ENCODE results near the gene CDK4.
A peak's percentile ranks its signal among the peaks of the same experiment; 100 is the strongest.

Gene CDK4

GRCh38 chr12:57743769-57744168 lies 8.3 kb downstream of the CDK4 start:
- H3K27ac ChIP-seq = peak overlapping the region; percentile 87

GRCh38 chr12:57741844-57742738 lies 10.0 kb downstream of the CDK4 start:
- TF ChIP-seq, protein P1, sequence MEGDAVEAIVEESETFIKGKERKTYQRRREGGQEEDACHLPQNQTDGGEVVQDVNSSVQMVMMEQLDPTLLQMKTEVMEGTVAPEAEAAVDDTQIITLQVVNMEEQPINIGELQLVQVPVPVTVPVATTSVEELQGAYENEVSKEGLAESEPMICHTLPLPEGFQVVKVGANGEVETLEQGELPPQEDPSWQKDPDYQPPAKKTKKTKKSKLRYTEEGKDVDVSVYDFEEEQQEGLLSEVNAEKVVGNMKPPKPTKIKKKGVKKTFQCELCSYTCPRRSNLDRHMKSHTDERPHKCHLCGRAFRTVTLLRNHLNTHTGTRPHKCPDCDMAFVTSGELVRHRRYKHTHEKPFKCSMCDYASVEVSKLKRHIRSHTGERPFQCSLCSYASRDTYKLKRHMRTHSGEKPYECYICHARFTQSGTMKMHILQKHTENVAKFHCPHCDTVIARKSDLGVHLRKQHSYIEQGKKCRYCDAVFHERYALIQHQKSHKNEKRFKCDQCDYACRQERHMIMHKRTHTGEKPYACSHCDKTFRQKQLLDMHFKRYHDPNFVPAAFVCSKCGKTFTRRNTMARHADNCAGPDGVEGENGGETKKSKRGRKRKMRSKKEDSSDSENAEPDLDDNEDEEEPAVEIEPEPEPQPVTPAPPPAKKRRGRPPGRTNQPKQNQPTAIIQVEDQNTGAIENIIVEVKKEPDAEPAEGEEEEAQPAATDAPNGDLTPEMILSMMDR (IDR thresholded peaks at IDR 0.05) = peak; percentile 38
- no peak for TF ChIP-seq ZFX (IDR thresholded peaks at IDR 0.05; ENCODE audit: borderline replicate concordance)
- H3K27ac ChIP-seq = no peak overlapping the region

More at GRCh38 chr12:57743769-57744168, 8.3 kb downstream of the CDK4 start:
- TF ChIP-seq, protein P1 (IDR thresholded peaks at IDR 0.05) = no peak
- no peak for TF ChIP-seq ZFX (IDR thresholded peaks at IDR 0.05; ENCODE audit: borderline replicate concordance)

DNA sequence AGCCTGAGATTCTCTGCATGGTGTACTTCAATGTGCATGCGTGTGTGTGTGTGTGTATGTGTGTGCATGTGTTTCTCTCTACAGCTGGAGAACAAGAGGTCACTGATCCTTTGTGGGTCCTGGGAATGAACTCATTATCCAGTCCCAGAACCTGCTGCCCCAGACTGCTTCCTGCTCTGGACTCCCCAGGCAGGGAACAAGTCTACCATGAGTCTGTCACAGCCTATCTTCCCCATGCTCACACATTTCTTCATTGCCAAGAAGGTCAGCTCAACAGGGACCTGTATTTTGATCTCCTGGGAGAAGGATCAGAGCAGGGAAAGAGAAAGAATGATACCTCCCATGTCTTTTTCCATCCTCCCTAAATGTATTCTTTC lies 10.7 kb downstream of the CDK4 start:
- no peak overlapping the region for H3K27ac ChIP-seq
- TF ChIP-seq, protein P1 (IDR thresholded peaks at IDR 0.05) = no peak
- TF ChIP-seq ZFX (IDR thresholded peaks at IDR 0.05; ENCODE audit: borderline replicate concordance) = no peak

DNA sequence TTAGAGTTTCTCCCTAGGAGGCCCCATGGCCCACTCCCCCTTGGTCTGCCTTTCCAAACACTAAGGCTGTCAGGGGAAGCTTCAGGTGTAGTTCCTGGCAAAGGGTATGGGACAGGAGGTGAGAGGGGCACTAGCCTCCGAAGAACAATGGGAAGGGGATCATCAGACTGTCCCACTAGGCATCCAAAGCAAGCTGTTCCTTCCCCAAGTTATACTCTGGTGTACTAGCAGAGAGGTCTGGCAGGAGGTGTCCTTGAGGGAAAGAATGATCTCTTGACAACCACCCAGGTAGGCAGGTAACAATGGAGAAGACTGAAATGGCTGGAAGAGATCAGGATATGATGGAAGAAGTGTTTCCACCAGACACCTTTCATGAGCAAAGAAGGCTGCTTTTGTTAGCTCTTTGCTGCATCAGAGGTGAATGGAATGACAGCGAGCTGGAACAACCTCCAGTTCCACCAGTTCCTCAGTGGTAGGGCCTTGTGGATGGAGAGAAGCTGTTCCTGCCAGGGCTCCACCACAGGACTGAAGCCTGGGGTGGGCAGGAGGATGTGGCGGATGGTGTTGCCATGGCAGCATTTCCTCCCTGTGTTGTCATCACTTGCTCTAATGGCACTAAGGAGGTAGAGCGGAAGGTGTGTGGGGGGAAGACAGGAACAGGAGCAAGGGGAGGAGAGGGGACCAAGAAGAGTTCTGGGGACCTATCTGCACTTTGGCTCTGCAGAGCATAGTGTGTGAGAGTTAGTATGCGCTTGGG lies 11.3 kb downstream of the CDK4 start:
- no peak overlapping the region for H3K27ac ChIP-seq
- TF ChIP-seq ZFX (IDR thresholded peaks at IDR 0.05; ENCODE audit: borderline replicate concordance) = no peak
- TF ChIP-seq, protein P1 (IDR thresholded peaks at IDR 0.05) = no peak

- no peak overlapping the region for H3K27ac ChIP-seq
- no peak for TF ChIP-seq ZFX (IDR thresholded peaks at IDR 0.05; ENCODE audit: borderline replicate concordance)
- TF ChIP-seq, protein P1 (IDR thresholded peaks at IDR 0.05) = no peak
These were observed 12.1 kb downstream of the CDK4 start for GRCh38 chr12:57739914-57740538.

GRCh38 chr12:57739387-57739786 lies 12.7 kb downstream of the CDK4 start:
- TF ChIP-seq, protein P1 (IDR thresholded peaks at IDR 0.05) = no peak
- no peak for TF ChIP-seq ZFX (IDR thresholded peaks at IDR 0.05; ENCODE audit: borderline replicate concordance)
- H3K27ac ChIP-seq = no peak overlapping the region
